ENCODE results near the gene TNS3.

The TNS3 gene

DNA sequence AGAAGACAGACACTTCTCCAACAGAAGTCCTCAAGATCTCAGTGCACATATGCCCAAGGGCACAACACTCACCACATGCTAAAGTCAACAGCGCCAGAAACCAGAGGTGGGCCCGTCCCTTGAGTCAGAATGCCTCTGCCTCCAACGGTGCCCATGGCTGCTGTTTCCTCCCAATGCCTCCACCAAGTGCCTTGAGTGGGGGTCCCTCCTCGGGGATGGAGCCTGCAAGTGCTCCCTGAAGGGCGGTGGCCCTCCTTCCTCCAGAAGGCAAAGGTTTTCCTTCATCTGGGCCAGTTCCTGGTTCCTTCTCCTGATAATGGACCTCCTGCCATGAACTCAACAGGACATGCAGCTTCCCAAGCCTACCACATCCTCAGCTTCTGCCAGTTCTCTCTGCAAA, 58.5 kb downstream of the TNS3 start:
- TF ChIP-seq CTCF (IDR thresholded peaks at IDR 0.05; ENCODE audit: low read depth, low read length, missing control alignments) = no peak
- H3K4me3 ChIP-seq (ENCODE audit: low read depth, low read length) = no peak overlapping the region
- no peak for DNase-seq (ENCODE audit: low read depth)

DNA sequence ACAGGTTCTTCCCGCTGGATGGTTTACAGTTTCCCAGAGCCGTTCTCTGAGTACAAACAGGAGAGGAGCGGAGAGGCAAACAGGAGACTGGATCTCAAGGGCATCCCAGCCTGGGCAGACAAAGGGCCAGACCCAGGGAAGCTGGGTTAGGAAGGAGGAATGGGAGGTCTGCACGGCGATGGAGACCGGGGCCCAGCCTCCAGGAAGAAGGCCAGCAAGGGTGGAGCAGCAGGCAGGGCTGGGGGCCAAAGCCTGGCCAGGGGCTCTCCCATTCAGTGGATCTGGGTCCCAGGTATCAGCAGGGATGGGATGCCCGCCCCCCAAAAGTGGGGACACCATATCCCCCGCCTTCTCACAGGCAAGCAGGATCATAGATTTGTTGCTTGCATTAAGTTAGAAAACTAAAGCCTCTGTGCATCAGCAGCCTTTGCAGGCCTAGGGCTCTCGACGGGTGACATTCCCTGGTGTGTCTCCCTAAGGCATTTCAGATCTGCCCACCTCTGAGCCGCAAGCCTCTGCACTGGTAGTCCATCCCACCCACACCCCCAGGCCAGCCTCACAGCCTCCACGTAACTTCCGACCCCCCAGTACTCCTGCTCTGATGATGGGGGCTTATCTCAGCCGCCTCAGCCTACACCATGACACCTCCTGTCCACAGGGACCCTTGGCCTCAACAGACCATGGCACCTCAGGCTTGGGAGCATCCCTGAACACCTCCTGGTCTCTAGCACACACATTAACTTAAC, 59.9 kb downstream of the TNS3 start:
- H3K4me3 ChIP-seq (ENCODE audit: low read depth, low read length) = no peak overlapping the region
- TF ChIP-seq CTCF (IDR thresholded peaks at IDR 0.05; ENCODE audit: low read depth, low read length, missing control alignments) = no peak
- DNase-seq (ENCODE audit: low read depth) = no peak

GRCh38 chr7:47521011-47521795, 60.7 kb downstream of the TNS3 start:
- no peak for DNase-seq (ENCODE audit: low read depth)
- H3K4me3 ChIP-seq (ENCODE audit: low read depth, low read length) = no peak overlapping the region
- TF ChIP-seq CTCF (IDR thresholded peaks at IDR 0.05; ENCODE audit: low read depth, low read length, missing control alignments) = no peak

DNA sequence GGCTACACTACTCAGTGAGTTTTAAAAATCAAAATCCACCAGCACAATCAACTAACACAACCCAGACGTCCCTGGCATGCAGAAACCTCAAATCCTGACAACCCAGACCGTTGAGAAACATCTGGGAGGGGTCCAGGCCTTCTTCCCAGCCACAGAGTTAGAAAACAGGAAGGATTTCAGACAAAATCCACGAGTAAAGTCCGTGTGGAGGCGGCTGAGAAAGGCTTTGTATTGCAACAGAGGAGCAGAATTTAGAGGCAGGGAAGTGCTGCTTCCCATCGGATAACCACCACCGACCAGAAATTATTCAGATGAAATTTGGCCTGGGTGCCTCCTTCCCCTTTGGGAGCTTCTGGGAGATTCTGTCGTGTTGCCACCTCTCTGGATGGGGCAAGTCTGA, 61.5 kb downstream of the TNS3 start:
- DNase-seq (ENCODE audit: low read depth) = no peak
- H3K4me3 ChIP-seq (ENCODE audit: low read depth, low read length) = no peak overlapping the region
- no peak for TF ChIP-seq CTCF (IDR thresholded peaks at IDR 0.05; ENCODE audit: low read depth, low read length, missing control alignments)

DNA sequence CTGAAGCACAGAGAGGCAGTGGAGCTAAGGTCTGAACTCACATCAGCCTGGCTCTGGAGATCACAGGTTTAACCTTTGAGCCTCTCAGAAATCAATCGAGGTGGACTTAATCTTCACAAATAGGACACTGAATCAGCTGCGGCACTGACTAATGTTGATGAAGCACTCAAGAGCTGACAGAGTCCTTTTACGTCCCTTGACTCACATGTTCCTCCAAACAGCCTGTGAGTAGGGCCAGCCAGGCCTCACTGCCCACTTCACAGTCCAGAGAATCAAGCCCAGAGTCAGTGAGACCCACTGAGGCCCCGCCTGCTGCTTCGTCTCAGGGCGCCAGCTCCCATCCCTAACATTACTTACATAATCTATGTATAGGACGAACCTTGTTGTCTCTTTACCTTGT, 63.1 kb downstream of the TNS3 start:
- TF ChIP-seq CTCF (IDR thresholded peaks at IDR 0.05; ENCODE audit: low read depth, low read length, missing control alignments) = no peak
- H3K4me3 ChIP-seq (ENCODE audit: low read depth, low read length) = no peak overlapping the region
- DNase-seq (ENCODE audit: low read depth) = no peak

- DNase-seq (ENCODE audit: low read depth) = no peak
- TF ChIP-seq CTCF (IDR thresholded peaks at IDR 0.05; ENCODE audit: low read depth, low read length, missing control alignments) = no peak
- H3K4me3 ChIP-seq (ENCODE audit: low read depth, low read length) = no peak overlapping the region
Measured at GRCh38 chr7:47517821-47518480, 64.0 kb downstream of the TNS3 start.
